ENCODE results near the gene NFKBIL1. TPM values are rescaled to one million over a fixed set of nuclear protein-coding genes. Genes with fewer than 3 reads are reported as not detected.
A peak's percentile ranks its signal among the peaks of the same experiment; 100 is the strongest.

NFKBIL1 gene
- total and polyA plus RNA-seq, 3 donors from 2014 or later, result 25.9 to 55.3 (median 51.2) TPM

DNA sequence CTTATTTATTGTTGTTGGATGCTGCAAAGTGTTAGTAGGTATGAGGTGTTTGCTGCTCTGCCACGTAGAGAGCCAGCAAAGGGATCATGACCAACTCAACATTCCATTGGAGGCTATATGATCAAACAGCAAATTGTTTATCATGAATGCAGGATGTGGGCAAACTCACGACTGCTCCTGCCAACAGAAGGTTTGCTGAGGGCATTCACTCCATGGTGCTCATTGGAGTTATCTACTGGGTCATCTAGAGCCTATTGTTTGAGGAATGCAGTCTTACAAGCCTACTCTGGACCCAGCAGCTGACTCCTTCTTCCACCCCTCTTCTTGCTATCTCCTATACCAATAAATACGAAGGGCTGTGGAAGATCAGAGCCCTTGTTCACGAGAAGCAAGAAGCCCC, 37.4 kb upstream of the NFKBIL1 start:
- Histone ChIP-seq H3K4me3 (no peak overlapping the region), H3K27ac (no peak overlapping the region), H3K4me1 (no peaks in the 10 kb centered on the region), H3K36me3 (ENCODE audit: low read depth, missing control alignments) (no peaks in the 10 kb centered on the region), H3K9me3 (no peaks in the 10 kb centered on the region), H3K27me3 (no peaks in the 10 kb centered on the region)
- WGBS, 2 donors, result 82 to 92% methylated on average over 4 of the region's 4 CpGs
- DNase-seq, result no peak
- intact Hi-C loops (cut with DNase I; ENCODE audit: low total_unique reads), result no loop called here
- TF ChIP-seq, protein P1, sequence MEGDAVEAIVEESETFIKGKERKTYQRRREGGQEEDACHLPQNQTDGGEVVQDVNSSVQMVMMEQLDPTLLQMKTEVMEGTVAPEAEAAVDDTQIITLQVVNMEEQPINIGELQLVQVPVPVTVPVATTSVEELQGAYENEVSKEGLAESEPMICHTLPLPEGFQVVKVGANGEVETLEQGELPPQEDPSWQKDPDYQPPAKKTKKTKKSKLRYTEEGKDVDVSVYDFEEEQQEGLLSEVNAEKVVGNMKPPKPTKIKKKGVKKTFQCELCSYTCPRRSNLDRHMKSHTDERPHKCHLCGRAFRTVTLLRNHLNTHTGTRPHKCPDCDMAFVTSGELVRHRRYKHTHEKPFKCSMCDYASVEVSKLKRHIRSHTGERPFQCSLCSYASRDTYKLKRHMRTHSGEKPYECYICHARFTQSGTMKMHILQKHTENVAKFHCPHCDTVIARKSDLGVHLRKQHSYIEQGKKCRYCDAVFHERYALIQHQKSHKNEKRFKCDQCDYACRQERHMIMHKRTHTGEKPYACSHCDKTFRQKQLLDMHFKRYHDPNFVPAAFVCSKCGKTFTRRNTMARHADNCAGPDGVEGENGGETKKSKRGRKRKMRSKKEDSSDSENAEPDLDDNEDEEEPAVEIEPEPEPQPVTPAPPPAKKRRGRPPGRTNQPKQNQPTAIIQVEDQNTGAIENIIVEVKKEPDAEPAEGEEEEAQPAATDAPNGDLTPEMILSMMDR (IDR thresholded peaks at IDR 0.05), result no peak
- TF ChIP-seq POLR2A (IDR thresholded peaks at IDR 0.05), result no peak

DNA sequence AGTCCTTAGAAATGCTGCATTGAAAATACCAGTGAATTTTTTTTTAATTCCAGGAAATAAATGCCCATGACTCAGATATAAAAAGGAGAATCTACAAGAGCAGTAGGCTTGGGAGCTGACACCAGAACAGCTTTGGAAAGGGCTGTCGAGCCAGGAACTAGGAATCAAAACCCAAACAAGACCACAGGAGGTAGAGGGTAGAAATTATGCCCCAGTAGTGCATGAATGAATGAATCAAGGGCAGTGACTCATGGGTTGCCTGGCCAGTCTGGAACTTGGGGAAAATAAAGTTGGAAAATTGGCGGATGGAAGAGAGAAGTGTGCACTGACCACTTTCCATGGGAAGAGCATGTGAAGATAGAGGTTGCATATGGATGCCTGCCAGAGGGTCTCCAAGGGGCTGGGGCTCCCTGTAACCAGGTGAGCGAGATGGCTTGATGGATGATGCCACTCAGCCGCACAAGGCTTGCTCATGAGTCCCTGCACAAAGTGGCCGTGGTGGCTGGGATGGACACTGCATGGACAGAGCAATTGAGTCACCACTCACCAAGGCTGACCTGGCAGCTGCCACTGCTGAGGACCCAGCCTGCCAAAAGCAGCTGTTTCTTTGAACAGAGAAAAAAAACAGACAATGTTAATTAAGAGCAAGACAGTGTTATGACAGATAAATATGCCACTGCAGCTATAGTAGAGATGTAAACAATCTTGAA, 33.8 kb upstream of the NFKBIL1 start:
- Histone ChIP-seq H3K4me3 (no peak overlapping the region), H3K27ac (no peak overlapping the region), H3K27me3 (no peaks in the 10 kb centered on the region), H3K4me1 (no peaks in the 10 kb centered on the region), H3K36me3 (ENCODE audit: low read depth, missing control alignments) (no peaks in the 10 kb centered on the region), H3K9me3 (no peaks in the 10 kb centered on the region)
- no peak for TF ChIP-seq POLR2A (IDR thresholded peaks at IDR 0.05)
- TF ChIP-seq, protein P1 (IDR thresholded peaks at IDR 0.05), result no peak
- intact Hi-C loops (cut with DNase I; ENCODE audit: low total_unique reads), result no loop called here
- WGBS, 2 donors, result 86 to 89% methylated on average over 4 of the region's 5 CpGs
- no peak for DNase-seq

DNA sequence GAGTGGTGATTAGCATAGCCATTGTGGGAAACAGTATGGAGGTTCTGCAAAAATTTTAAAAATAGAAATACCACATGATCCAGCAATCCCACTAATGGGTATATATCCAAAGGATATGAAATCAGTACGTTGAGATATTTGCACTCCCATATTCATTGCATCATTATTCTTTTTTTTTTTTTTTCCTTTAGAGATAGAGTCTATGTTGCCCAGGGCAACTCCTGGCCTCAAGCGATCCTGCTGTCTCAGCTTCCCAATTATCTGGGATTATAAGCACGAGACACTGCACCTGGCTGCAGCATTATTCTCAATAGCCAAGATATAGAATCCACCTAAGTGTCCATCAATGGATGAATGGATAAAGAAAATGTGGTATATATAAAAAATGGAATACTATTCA, 25.6 kb upstream of the NFKBIL1 start:
- WGBS, 2 donors, result 80 to 84% methylated on average over 3 of the region's 3 CpGs
- no peak for TF ChIP-seq POLR2A (IDR thresholded peaks at IDR 0.05)
- TF ChIP-seq, protein P1 (IDR thresholded peaks at IDR 0.05), result no peak

DNA sequence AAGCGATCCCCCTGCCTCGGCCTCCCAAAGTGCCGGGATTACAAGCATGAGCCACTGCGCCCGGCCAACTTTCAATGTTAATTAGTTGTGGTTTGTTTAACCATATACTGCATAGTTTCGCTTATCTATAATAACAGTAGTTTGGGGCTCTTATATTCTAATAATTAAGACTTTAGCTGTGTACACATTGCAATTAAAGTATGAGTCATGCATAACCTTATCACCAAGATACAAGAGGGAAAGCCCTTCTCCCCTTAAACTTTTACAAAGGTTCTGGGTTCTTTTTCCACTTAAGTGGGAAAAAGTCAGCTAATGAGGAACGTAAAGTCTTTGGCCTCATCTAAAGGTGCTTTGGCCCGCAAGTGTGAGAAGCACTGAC, 21.9 kb upstream of the NFKBIL1 start:
- DNase-seq, result no peak
- no peak overlapping the region for H3K4me3 ChIP-seq
- intact Hi-C loops (cut with DNase I; ENCODE audit: low total_unique reads), result no loop called here
- no peak for TF ChIP-seq POLR2A (IDR thresholded peaks at IDR 0.05)
- TF ChIP-seq, protein P1 (IDR thresholded peaks at IDR 0.05), result no peak
- H3K9me3 ChIP-seq, result no peaks in the 10 kb centered on the region
- H3K27me3 ChIP-seq, result no peaks in the 10 kb centered on the region
- H3K4me1 ChIP-seq, result no peaks in the 10 kb centered on the region
- 66 to 73% methylated on average over 8 of the region's 8 CpGs for WGBS, 2 donors
- H3K27ac ChIP-seq, result no peak overlapping the region
- H3K36me3 ChIP-seq (ENCODE audit: low read depth, missing control alignments), result no peaks in the 10 kb centered on the region

More for the DNA sequence above, 25.6 kb upstream of the NFKBIL1 start:
- Histone ChIP-seq H3K4me3 (no peak overlapping the region), H3K36me3 (ENCODE audit: low read depth, missing control alignments) (no peaks in the 10 kb centered on the region), H3K9me3 (no peaks in the 10 kb centered on the region), H3K27me3 (no peaks in the 10 kb centered on the region), H3K27ac (no peak overlapping the region), H3K4me1 (no peaks in the 10 kb centered on the region)
- peak; percentile 2 for DNase-seq
- intact Hi-C loops (cut with DNase I; ENCODE audit: low total_unique reads), result no loop called here

Measured in testis (tissue), 3 donors.